IMR-90 (cell line): ENCODE results near the gene MTCL1. TPM values are rescaled to one million over a fixed set of nuclear protein-coding genes. Genes with fewer than 3 reads are reported as not detected.
A peak's percentile ranks its signal among the peaks of the same experiment; 100 is the strongest.

Source experiments
- ATAC-seq: fragments of 200-7000 bp; cut with Tn5 transposase; 2 replicates; pipeline ENCODE4 v1.9.1; 2020; ENCODE audit warnings: low read depth, mild to moderate bottlenecking, moderate library complexity
- BruUV-seq: library from RNA; stranded (reverse); fragments of 400-500 nt; replicated peaks from 2 replicates; lab custom pipeline; 2021; lab: Mats Ljungman, UMichigan
- CTCF ChIA-PET: fragments of 300-600 bp; formaldehyde crosslinking; extraction: SDS; loops from one replicate; lab custom pipeline; 2021; ENCODE audit warnings: antibody characterized with exemption; lab: Yijun Ruan, JAX
- POLR2A ChIA-PET: fragments of 300-600 bp; sonication (Branson Sonifier 250); formaldehyde crosslinking; loops from one replicate; lab custom pipeline; 2022; ENCODE audit warnings: antibody characterized with exemption; ENCODE audit not compliant: unreplicated experiment; lab: Charles Lee
- DNase-seq: peaks from one replicate; pipeline ENCODE4 v3.0.0; 2013
- H2AFZ ChIP-seq: replicated peaks from 2 replicates; pipeline ENCODE3; 2013; ENCODE audit warnings: low read length, mild to moderate bottlenecking; ENCODE audit not compliant: poor library complexity
- H2AK5ac ChIP-seq: 2 replicates; pipeline ENCODE4 v1.6.1; 2013; ENCODE audit warnings: low read depth, low read length, inconsistent platforms
- H2AK9ac ChIP-seq: replicated peaks from 2 replicates; pipeline ENCODE3; 2013; ENCODE audit warnings: mild to moderate bottlenecking, low read depth, low read length, moderate library complexity; ENCODE audit not compliant: poor library complexity
- H2BK120ac ChIP-seq: 2 replicates; pipeline ENCODE4 v1.6.1; 2013; ENCODE audit warnings: low read depth, low read length, inconsistent platforms
- H2BK15ac ChIP-seq: 3 replicates; pipeline ENCODE4 v1.6.1; 2013; ENCODE audit warnings: low read depth, low read length, inconsistent platforms
- H2BK20ac ChIP-seq: 2 replicates; pipeline ENCODE4 v1.6.1; 2013; ENCODE audit warnings: low read depth, mild to moderate bottlenecking, inconsistent platforms, low read length, moderate library complexity
- H2BK5ac ChIP-seq: 2 replicates; pipeline ENCODE4 v1.6.1; 2013; ENCODE audit warnings: mild to moderate bottlenecking, low read depth, low read length, inconsistent platforms; ENCODE audit not compliant: poor library complexity, severe bottlenecking
- H3K14ac ChIP-seq: replicated peaks from 2 replicates; pipeline ENCODE4 v1.6.1; 2013; ENCODE audit warnings: low read depth, low read length, inconsistent platforms
- H3K18ac ChIP-seq: 2 replicates; pipeline ENCODE4 v1.6.1; 2013; ENCODE audit warnings: low read depth, low read length, control low read depth
- H3K23ac ChIP-seq: 2 replicates; pipeline ENCODE4 v1.6.1; 2013; ENCODE audit warnings: low read depth, low read length, inconsistent platforms
- H3K27ac ChIP-seq: 2 replicates; pipeline ENCODE4 v1.5.1; 2013; ENCODE audit warnings: mild to moderate bottlenecking, control low read depth, low read length; ENCODE audit not compliant: insufficient read depth
- H3K27me3 ChIP-seq: 2 replicates; pipeline ENCODE4 v1.6.1; 2013; ENCODE audit warnings: low read length; ENCODE audit not compliant: control insufficient read depth, insufficient read depth
- H3K36me3 ChIP-seq: 2 replicates; pipeline ENCODE4 v1.6.1; 2013; ENCODE audit warnings: low read length, mixed read lengths; ENCODE audit not compliant: control insufficient read depth, insufficient read depth
- H3K4ac ChIP-seq: 2 replicates; pipeline ENCODE4 v1.6.1; 2013; ENCODE audit warnings: low read depth, low read length, inconsistent platforms
- H3K4me1 ChIP-seq: 2 replicates; pipeline ENCODE4 v1.6.1; 2013; ENCODE audit warnings: low read length, mixed read lengths; ENCODE audit not compliant: control insufficient read depth, insufficient read depth
- H3K4me2 ChIP-seq: 2 replicates; pipeline ENCODE4 v1.6.1; 2013; ENCODE audit warnings: low read depth, mild to moderate bottlenecking, control low read depth, low read length, moderate library complexity
- H3K4me3 ChIP-seq: 2 replicates; pipeline ENCODE4 v1.5.1; 2013; ENCODE audit warnings: low read depth, mild to moderate bottlenecking, control low read depth, low read length, moderate library complexity; ENCODE audit not compliant: insufficient read depth
- H3K56ac ChIP-seq: 2 replicates; pipeline ENCODE4 v1.6.1; 2013; ENCODE audit warnings: low read length, inconsistent platforms; ENCODE audit not compliant: insufficient read depth; ENCODE audit errors: extremely low read depth
- H3K79me1 ChIP-seq, 2 experiments: 2 replicates each; pipeline ENCODE4 v1.6.1; 2013; ENCODE audit warnings: low read length in 2 of 2, inconsistent platforms in 1 of 2, low read depth in 1 of 2
- H3K9ac ChIP-seq: 2 replicates; pipeline ENCODE4 v1.6.1; 2013; ENCODE audit warnings: low read depth, low read length, control low read depth
- H3K9me1 ChIP-seq: 2 replicates; pipeline ENCODE4 v1.6.1; 2013; ENCODE audit warnings: low read length, inconsistent platforms; ENCODE audit not compliant: insufficient read depth
- H3K9me3 ChIP-seq: 2 replicates; pipeline ENCODE4 v1.6.1; 2013; ENCODE audit warnings: low read length; ENCODE audit not compliant: control insufficient read depth, insufficient read depth
- H4K20me1 ChIP-seq: 2 replicates; pipeline ENCODE4 v1.6.1; 2013; ENCODE audit warnings: low read length, inconsistent platforms; ENCODE audit not compliant: insufficient read depth
- H4K5ac ChIP-seq: 2 replicates; pipeline ENCODE4 v1.6.1; 2013; ENCODE audit warnings: mild to moderate bottlenecking, low read depth, low read length, control low read depth
- H4K8ac ChIP-seq, 2 experiments: 2 replicates each; pipeline ENCODE4 v1.6.1; 2013; ENCODE audit warnings: low read depth in 2 of 2, low read length in 2 of 2, control low read depth in 1 of 2, inconsistent platforms in 1 of 2
- H4K91ac ChIP-seq: 2 replicates; pipeline ENCODE4 v1.6.1; 2013; ENCODE audit warnings: low read depth, low read length, inconsistent platforms; ENCODE audit not compliant: insufficient read depth
- CHD1 ChIP-seq: IDR thresholded peaks from 2 replicates; pipeline ENCODE4 v1.6.1; 2012; ENCODE audit warnings: low read depth, low read length, improper control_type of control experiment
- CTCF ChIP-seq: conservative IDR thresholded peaks from 2 replicates; pipeline ENCODE4 v1.5.1; 2012; ENCODE audit warnings: mild to moderate bottlenecking, low read depth, low read length, improper control_type of control experiment
- FOS ChIP-seq: fragments of 150-350 bp; IDR thresholded peaks from 2 replicates; pipeline ENCODE4 v1.6.1; 2016; ENCODE audit warnings: low read depth, low read length
- MAZ ChIP-seq: IDR thresholded peaks from 2 replicates; pipeline ENCODE4 v1.6.1; 2012; ENCODE audit warnings: low read depth, mild to moderate bottlenecking, low read length, improper control_type of control experiment, moderate library complexity, borderline replicate concordance
- POLR2A ChIP-seq: IDR thresholded peaks from 2 replicates; pipeline ENCODE4 v1.6.1; 2012; ENCODE audit warnings: mild to moderate bottlenecking, low read depth, low read length
- RCOR1 ChIP-seq: IDR thresholded peaks from 2 replicates; pipeline ENCODE4 v1.6.1; 2012; ENCODE audit warnings: mild to moderate bottlenecking, low read length, improper control_type of control experiment; ENCODE audit not compliant: insufficient replicate concordance
- SMC3 ChIP-seq: fragments of 150-350 bp; IDR thresholded peaks from 2 replicates; pipeline ENCODE4 v1.6.1; 2016; ENCODE audit warnings: low read depth, mild to moderate bottlenecking, antibody characterized with exemption, low read length, moderate library complexity
- WGBS, 2 experiments: methylation state at CpG; one replicate each; pipeline versions ENCODE4 v1.1.5 to v1.1.7; 2013; ENCODE audit warnings: missing lambda C conversion rate in 2 of 2; ENCODE audit not compliant: insufficient read length in 1 of 2; ENCODE audit errors: extremely low coverage in 2 of 2; 5-methylcytosine and 5-hydroxymethylcytosine counted together
- dilution Hi-C: fragments of 300-500 bp; cut with HindIII; formaldehyde crosslinking; loops from one replicate; pipeline ENCODE4 v1.14.3; 2018; ENCODE audit warnings: low sequenced_read_pairs; ENCODE audit not compliant: unreplicated experiment
- in situ Hi-C: fragments of 300-500 bp; cut with MboI; formaldehyde crosslinking; loops from 3 replicates; pipeline ENCODE4 v1.14.3; 2019; ENCODE audit warnings: low sequenced_read_pairs, inconsistent platforms, mixed read lengths
- intact Hi-C: fragments of 100-400 bp; cut with micrococcal nuclease; formaldehyde crosslinking; loops from 2 replicates; pipeline ENCODE4 v1.10.0; 2022
- polyA plus RNA-seq, 3 experiments: library from polyadenylated mRNA; depleted of rRNA; stranded (reverse); fragments of >200 nt; gene quantifications; 2 replicates each; pipeline ENCODE4 v1.2.3, GENCODE V29; 2012; ENCODE audit warnings: low replicate concordance in 1 of 3
- total RNA-seq: library from RNA; depleted of rRNA; stranded (reverse); fragments of >200 nt; gene quantifications from 2 replicates; pipeline ENCODE4 v1.2.3, GENCODE V29; 2012
- TF ChIP-seq, protein P1 (sequence below): fragments of 150-350 bp; IDR thresholded peaks from 2 replicates; pipeline ENCODE4 v1.6.1; 2016; ENCODE audit warnings: low read depth, mild to moderate bottlenecking, low read length, moderate library complexity, borderline replicate concordance

Gene MTCL1
- total and polyA plus RNA-seq, 2 of the 4 experiments (the other 2 are of a cell fraction), result 29.0 to 45.3 TPM

- H3K79me1 ChIP-seq, result no peaks in the 10 kb centered on the region
- peak overlapping the region; percentile 11; the same call in 1 of the 2 replicates for H3K4ac ChIP-seq
- no peak overlapping the region for H3K4me2 ChIP-seq
- H3K27ac ChIP-seq, result no peak overlapping the region
- POLR2A ChIA-PET, result no interaction called here
- no peak overlapping the region for H4K8ac ChIP-seq
- H3K4me3 ChIP-seq, result no peak overlapping the region
- peak overlapping the region; percentile 5; the same call in 1 of the 2 replicates for H2BK120ac ChIP-seq
- no peaks in the 10 kb centered on the region for H3K9me3 ChIP-seq
- 0 out of 2 replicates have a peak overlapping the region, but pooled peaks have one; percentile 50 for H4K91ac ChIP-seq
- H3K23ac ChIP-seq, result no peak overlapping the region
- H3K18ac ChIP-seq, result 0 out of 2 replicates have a peak overlapping the region, but pooled peaks have one; percentile 6
- ATAC-seq (no peak), DNase-seq (no peak)
- WGBS, 2 experiments, result 88% methylated on average over 1 of the region's 6 CpGs; no CpG with 5 or more reads in 1 of the 2 experiments
- H2BK15ac ChIP-seq, result peak overlapping the region; percentile 31; the same call in 1 of the 3 replicates
- no peak overlapping the region for H3K9ac ChIP-seq
- no peak overlapping the region for H4K5ac ChIP-seq
- BruUV-seq, result no TSS peak
- no peak overlapping the region for H2AFZ ChIP-seq
- H2BK5ac ChIP-seq, result no peak overlapping the region
- in situ Hi-C loops, result no loop called here
- no peaks in the 10 kb centered on the region for H4K20me1 ChIP-seq
- H2AK9ac ChIP-seq, result no peak overlapping the region
- 0 out of 2 replicates have a peak overlapping the region, but pooled peaks have one; percentile 5 for H3K14ac ChIP-seq
- intact Hi-C loops, result no loop called here
- H2AK5ac ChIP-seq, result 0 out of 2 replicates have a peak overlapping the region, but pooled peaks have one; percentile 48
- no peak overlapping the region for H3K56ac ChIP-seq
- dilution Hi-C loops, result no loop called here
- H3K9me1 ChIP-seq, result peaks cover 6% of the 10 kb centered on the region
- TF ChIP-seq FOS, result no peak
- TF ChIP-seq, protein P1, sequence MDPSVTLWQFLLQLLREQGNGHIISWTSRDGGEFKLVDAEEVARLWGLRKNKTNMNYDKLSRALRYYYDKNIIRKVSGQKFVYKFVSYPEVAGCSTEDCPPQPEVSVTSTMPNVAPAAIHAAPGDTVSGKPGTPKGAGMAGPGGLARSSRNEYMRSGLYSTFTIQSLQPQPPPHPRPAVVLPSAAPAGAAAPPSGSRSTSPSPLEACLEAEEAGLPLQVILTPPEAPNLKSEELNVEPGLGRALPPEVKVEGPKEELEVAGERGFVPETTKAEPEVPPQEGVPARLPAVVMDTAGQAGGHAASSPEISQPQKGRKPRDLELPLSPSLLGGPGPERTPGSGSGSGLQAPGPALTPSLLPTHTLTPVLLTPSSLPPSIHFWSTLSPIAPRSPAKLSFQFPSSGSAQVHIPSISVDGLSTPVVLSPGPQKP, result no peak
- TF ChIP-seq CHD1, result no peak
- TF ChIP-seq SMC3, result no peak
- no peak for TF ChIP-seq RCOR1
- no peak for TF ChIP-seq MAZ
- no peak for TF ChIP-seq POLR2A
- TF ChIP-seq CTCF, result no peak
- CTCF ChIA-PET, result no interaction called here
- H3K27me3 ChIP-seq, result no peaks in the 10 kb centered on the region
- peak overlapping the region; percentile 41 for H2BK20ac ChIP-seq
- peaks cover 7% of the 10 kb centered on the region for H3K4me1 ChIP-seq
- no peaks in the 10 kb centered on the region for H3K36me3 ChIP-seq
Observed at GRCh38 chr18:8860845-8861642, 155.7 kb downstream of the MTCL1 start.
